Chondrocyte (in vitro differentiated cells): ENCODE measurements around the gene MRPS18A. TPM values are rescaled to one million over a fixed set of nuclear protein-coding genes. Genes with fewer than 3 reads are reported as not detected.

Experiments
- DNase-seq: peaks from one replicate; pipeline ENCODE4 v3.0.0; 2021; ENCODE audit warnings: mixed read lengths, low spot score
- H3K27ac Mint-ChIP-seq: one replicate; pipeline ENCODE4 v1.8.0; 2021; ENCODE audit warnings: mild to moderate bottlenecking, moderate library complexity, mixed read lengths; ENCODE audit not compliant: unreplicated experiment
- H3K27me3 Mint-ChIP-seq: 2 replicates; pipeline ENCODE4 v1.8.0; 2021; ENCODE audit warnings: low read depth, mixed read lengths
- H3K36me3 Mint-ChIP-seq: 2 replicates; pipeline ENCODE4 v1.8.0; 2021; ENCODE audit warnings: low read depth, mixed read lengths
- H3K4me1 Mint-ChIP-seq: 2 replicates; pipeline ENCODE4 v1.8.0; 2021; ENCODE audit warnings: low read depth, mild to moderate bottlenecking, mixed read lengths
- H3K4me3 Mint-ChIP-seq: one replicate; pipeline ENCODE4 v1.8.0; 2021; ENCODE audit warnings: mild to moderate bottlenecking, moderate library complexity, mixed read lengths; ENCODE audit not compliant: unreplicated experiment
- H3K9me3 Mint-ChIP-seq: 2 replicates; pipeline ENCODE4 v1.8.0; 2021; ENCODE audit warnings: low read depth, mixed read lengths
- CTCF ChIP-seq: fragments of 200-600 bp; sonication (generic); IDR thresholded peaks from 2 replicates; pipeline ENCODE4 v1.5.0; 2021; ENCODE audit warnings: antibody characterized with exemption, mild to moderate bottlenecking, moderate library complexity
- total RNA-seq: library from RNA; stranded (reverse); gene quantifications from 3 replicates; pipeline ENCODE4 v1.2.1, GENCODE V29; 2021

The MRPS18A gene
- total RNA-seq, 1 donor from 2014 or later = 26.8 TPM

- Mint-ChIP-seq H3K4me1 (peaks cover 13% of the 10 kb centered on the region), H3K27me3 (no peaks in the 10 kb centered on the region), H3K9me3 (no peaks in the 10 kb centered on the region)
Measured at GRCh38 chr6:43722920-43723545, 35.4 kb upstream of the MRPS18A start.

DNA sequence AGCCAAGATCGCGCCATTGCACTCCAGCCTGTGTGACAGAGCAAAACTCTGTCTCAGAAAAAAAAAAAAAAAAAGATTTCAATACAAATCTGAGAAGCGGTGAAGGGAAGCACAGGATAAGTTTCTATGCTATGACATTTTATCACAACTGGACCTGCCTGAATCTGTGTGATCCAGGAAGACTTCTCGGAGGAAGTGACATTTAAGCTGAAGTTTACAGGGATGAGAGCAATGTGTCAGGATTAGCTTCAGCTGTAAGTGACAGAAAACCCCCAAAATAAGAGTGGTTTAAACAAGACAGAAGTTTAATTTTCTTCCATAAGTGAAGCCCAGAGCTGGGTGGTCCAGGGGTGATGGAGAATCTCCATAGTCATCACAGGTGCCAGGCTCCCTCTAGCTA, 33.4 kb upstream of the MRPS18A start:
- H3K4me3 Mint-ChIP-seq = no peak overlapping the region
- no peak overlapping the region for H3K27ac Mint-ChIP-seq
- no peaks in the 10 kb centered on the region for H3K36me3 Mint-ChIP-seq
- peaks cover 29% of the 10 kb centered on the region for H3K4me1 Mint-ChIP-seq
- no peak for TF ChIP-seq CTCF
- no peaks in the 10 kb centered on the region for H3K9me3 Mint-ChIP-seq
- DNase-seq = no peak
- H3K27me3 Mint-ChIP-seq = peaks cover 2% of the 10 kb centered on the region

More at GRCh38 chr6:43722920-43723545, 35.4 kb upstream of the MRPS18A start:
- Mint-ChIP-seq H3K4me3 (no peak overlapping the region), H3K36me3 (no peaks in the 10 kb centered on the region), H3K27ac (no peak overlapping the region)
- no peak for TF ChIP-seq CTCF
- DNase-seq = no peak

GRCh38 chr6:43719511-43719910, 31.9 kb upstream of the MRPS18A start:
- TF ChIP-seq CTCF = no peak
- Mint-ChIP-seq H3K27me3 (peaks cover 2% of the 10 kb centered on the region), H3K27ac (no peak overlapping the region), H3K4me1 (peaks cover 31% of the 10 kb centered on the region), H3K9me3 (no peaks in the 10 kb centered on the region), H3K36me3 (no peaks in the 10 kb centered on the region), H3K4me3 (no peak overlapping the region)
- DNase-seq = no peak

DNA sequence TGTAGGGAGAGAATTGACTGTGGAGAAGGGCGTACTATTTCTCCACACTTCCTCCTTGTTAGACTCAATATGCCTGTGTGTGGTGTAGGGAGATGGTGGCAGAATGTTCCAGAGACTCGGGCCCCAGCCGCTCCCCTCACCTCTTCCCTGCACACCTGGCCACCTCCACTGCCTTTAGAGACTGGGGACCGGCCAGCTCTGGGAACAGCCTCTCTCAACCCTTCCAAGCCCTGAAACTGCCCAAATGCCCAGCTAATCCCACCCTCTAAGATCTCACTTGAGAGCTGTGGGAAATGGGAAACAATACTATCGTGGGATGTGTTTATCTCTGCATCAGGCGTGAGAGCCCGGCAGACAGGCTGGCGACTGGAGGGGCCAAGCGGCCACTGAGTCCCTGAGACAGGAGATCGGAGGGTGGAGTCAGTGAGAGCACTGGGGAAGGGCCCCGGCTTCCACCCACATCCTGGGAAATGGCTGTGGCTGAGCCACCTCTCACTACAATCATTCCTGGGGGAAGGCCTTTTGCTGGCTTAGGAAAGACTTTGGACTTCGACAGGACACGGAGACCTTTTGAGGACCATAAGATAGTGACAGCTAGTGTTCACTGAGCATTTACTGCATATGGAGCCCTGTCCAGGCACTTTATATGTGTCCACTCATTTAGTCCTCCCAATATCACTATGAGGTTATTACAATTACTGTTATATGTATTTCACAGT, 31.0 kb upstream of the MRPS18A start:
- peaks cover 2% of the 10 kb centered on the region for H3K27me3 Mint-ChIP-seq
- peak; percentile 72 for DNase-seq
- H3K36me3 Mint-ChIP-seq = no peaks in the 10 kb centered on the region
- TF ChIP-seq CTCF = no peak
- H3K27ac Mint-ChIP-seq = no peak overlapping the region
- H3K4me3 Mint-ChIP-seq = no peak overlapping the region
- H3K4me1 Mint-ChIP-seq = peaks cover 33% of the 10 kb centered on the region
- H3K9me3 Mint-ChIP-seq = no peaks in the 10 kb centered on the region

DNA sequence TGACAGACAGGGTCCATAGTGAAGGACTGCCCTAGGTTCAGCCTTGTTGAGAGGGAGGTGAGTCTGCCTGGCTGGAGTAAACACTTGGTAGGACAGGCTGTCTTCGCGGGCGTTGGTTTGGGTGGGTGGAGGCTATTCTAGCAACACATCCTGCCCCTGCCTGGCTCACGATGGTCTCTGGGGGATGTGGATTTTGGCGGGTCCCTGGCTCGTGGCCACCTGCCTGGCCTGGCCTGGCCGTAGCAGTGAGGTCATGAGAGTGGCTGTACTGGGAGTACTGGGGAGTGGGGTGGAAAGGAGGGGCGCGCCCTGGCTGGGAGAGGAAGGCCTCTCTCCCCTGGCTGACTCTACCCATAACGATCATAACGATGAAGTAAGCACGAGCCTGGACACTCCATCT, 30.2 kb upstream of the MRPS18A start:
- no peaks in the 10 kb centered on the region for H3K9me3 Mint-ChIP-seq
- no peak overlapping the region for H3K27ac Mint-ChIP-seq
- H3K4me1 Mint-ChIP-seq = peaks cover 33% of the 10 kb centered on the region
- peaks cover 2% of the 10 kb centered on the region for H3K27me3 Mint-ChIP-seq
- peak; percentile 76 for DNase-seq
- no peak overlapping the region for H3K4me3 Mint-ChIP-seq
- TF ChIP-seq CTCF = no peak
- no peaks in the 10 kb centered on the region for H3K36me3 Mint-ChIP-seq
